ENCODE results near the gene TMEM145.

- TF ChIP-seq TCF3 (CRISPR knock-in tag; IDR thresholded peaks at IDR 0.05) (no peak), SRSF9 (IDR thresholded peaks at IDR 0.05; ENCODE audit: borderline replicate concordance, low read depth, low read length) (no peak), NFRKB (IDR thresholded peaks at IDR 0.05; ENCODE audit: low read depth) (no peak), CTCF (IDR thresholded peaks at IDR 0.05 in 2 of 3, conservative IDR thresholded peaks at IDR 0.05 in 1 of 3; ENCODE audit: insufficient read depth in 2 of 3, low read depth in 1 of 3, low read length in 3 of 3) (no peak), LARP7 (IDR thresholded peaks at IDR 0.05) (no peak), XRCC5 (IDR thresholded peaks at IDR 0.05; ENCODE audit: low read depth, low read length) (no peak)
Observed at GRCh38 chr19:42276821-42277220, 36.3 kb upstream of the TMEM145 start.

All from K562 (cell line).